A673 (cell line): ENCODE measurements around the gene DGKD.

Experiments
- CTCF ChIP-seq: fragments of 300-800, 200-600 bp; sonication (generic); conservative IDR thresholded peaks from 2 replicates; pipeline ENCODE4 v1.5.1; 2017; ENCODE audit warnings: low read depth, mild to moderate bottlenecking, antibody characterized with exemption, low read length, moderate library complexity, mixed read lengths
- EZH2 ChIP-seq: fragments of 200-600 bp; sonication (generic); IDR thresholded peaks from 2 replicates; pipeline ENCODE4 v1.6.1; 2017; ENCODE audit warnings: borderline replicate concordance, low read depth, mild to moderate bottlenecking, mixed read lengths, antibody characterized with exemption, low read length; ENCODE audit not compliant: poor library complexity, severe bottlenecking

- TF ChIP-seq CTCF = no peak
- TF ChIP-seq EZH2 = no peak
Observed at GRCh38 chr2:233311241-233311926, 42.9 kb upstream of the DGKD start.
